MM.1S (cell line): ENCODE data around the gene SIM2.

ENCODE experiments used
- DNase-seq: peaks from one replicate; pipeline ENCODE4 v3.0.0-alpha.2; 2015
- H2AFZ ChIP-seq: fragments of 300-600 bp; sonication (generic); 2 replicates; pipeline ENCODE4 v1.6.0; 2016; ENCODE audit warnings: antibody characterized with exemption, low read length
- H3F3A ChIP-seq: fragments of 300-600 bp; sonication (generic); 2 replicates; pipeline ENCODE4 v1.6.1; 2016; ENCODE audit warnings: mild to moderate bottlenecking, antibody characterized with exemption, low read length, moderate library complexity, mixed read lengths; ENCODE audit not compliant: insufficient read depth
- H3K27ac ChIP-seq: fragments of 300-600 bp; sonication (generic); 2 replicates; pipeline ENCODE4 v1.5.1; 2016; ENCODE audit warnings: mild to moderate bottlenecking, low read length
- H3K27me3 ChIP-seq: fragments of 300-600 bp; sonication (generic); replicated peaks from 2 replicates; pipeline ENCODE4 v1.6.0; 2016; ENCODE audit warnings: low read length; ENCODE audit not compliant: insufficient read depth
- H3K36me3 ChIP-seq: fragments of 300-600 bp; sonication (generic); replicated peaks from 2 replicates; pipeline ENCODE4 v1.6.1; 2016; ENCODE audit warnings: mild to moderate bottlenecking, low read length, mixed read lengths; ENCODE audit not compliant: insufficient read depth
- H3K4me1 ChIP-seq: fragments of 300-600 bp; sonication (generic); 2 replicates; pipeline ENCODE4 v1.6.1; 2016; ENCODE audit warnings: low read length, mixed read lengths
- H3K4me2 ChIP-seq: fragments of 300-600 bp; sonication (generic); 2 replicates; pipeline ENCODE4 v1.6.0; 2016; ENCODE audit warnings: low read depth, low read length
- H3K4me3 ChIP-seq: fragments of 300-600 bp; sonication (generic); 2 replicates; pipeline ENCODE4 v1.5.1; 2016; ENCODE audit warnings: low read length, mixed read lengths
- H3K79me2 ChIP-seq: fragments of 300-600 bp; sonication (generic); 2 replicates; pipeline ENCODE4 v1.6.1; 2016; ENCODE audit warnings: mixed run types, low read length, mixed read lengths
- H3K9ac ChIP-seq: fragments of 300-600 bp; sonication (generic); 2 replicates; pipeline ENCODE4 v1.6.1; 2016; ENCODE audit warnings: low read length, mixed read lengths
- H3K9me2 ChIP-seq: fragments of 300-600 bp; sonication (generic); replicated peaks from 2 replicates; pipeline ENCODE4 v1.6.1; 2016; ENCODE audit warnings: mild to moderate bottlenecking, low read length, mixed read lengths; ENCODE audit not compliant: insufficient read depth
- H3K9me3 ChIP-seq: fragments of 300-600 bp; sonication (generic); replicated peaks from 2 replicates; pipeline ENCODE4 v1.6.1; 2016; ENCODE audit warnings: mild to moderate bottlenecking, low read length, mixed read lengths; ENCODE audit not compliant: insufficient read depth
- H4K20me1 ChIP-seq: fragments of 300-600 bp; sonication (generic); 2 replicates; pipeline ENCODE4 v1.6.1; 2016; ENCODE audit warnings: mild to moderate bottlenecking, low read length, moderate library complexity, mixed read lengths; ENCODE audit not compliant: insufficient read depth
- EZH2 ChIP-seq: fragments of 300-600 bp; sonication (generic); optimal IDR thresholded peaks from 2 replicates; pipeline ENCODE3; 2017; ENCODE audit warnings: low read depth, mild to moderate bottlenecking, antibody characterized with exemption, low read length, mixed read lengths
- EZH2phosphoT487 ChIP-seq: fragments of 300-600 bp; sonication (generic); IDR thresholded peaks from 2 replicates; pipeline ENCODE4 v1.6.1; 2018; ENCODE audit warnings: antibody characterized with exemption, low read length
- TF ChIP-seq, protein P1 (sequence below): fragments of 300-600 bp; sonication (generic); IDR thresholded peaks from 2 replicates; pipeline ENCODE4 v1.5.1; 2016; ENCODE audit warnings: antibody characterized with exemption, low read length, mixed read lengths

SIM2 gene

DNA sequence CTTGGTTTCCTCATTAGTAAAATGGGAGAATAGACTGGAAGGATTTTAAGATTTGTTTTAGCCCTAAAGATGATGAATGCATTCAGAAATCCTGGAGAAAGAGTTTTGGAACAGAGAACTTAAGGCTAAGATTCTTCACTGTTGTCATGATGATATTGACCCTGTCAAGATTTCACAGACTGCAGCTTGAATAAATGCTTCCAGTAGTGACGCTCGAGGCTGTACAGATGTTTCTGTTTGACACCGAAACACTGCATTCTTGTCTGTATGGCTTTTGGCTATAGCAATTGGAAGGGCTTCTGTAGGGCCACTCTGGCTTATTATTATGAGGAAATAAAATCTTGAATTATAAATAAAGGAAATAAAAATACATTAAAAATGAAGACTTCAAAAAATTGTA, 25.7 kb downstream of the SIM2 start:
- Histone ChIP-seq H3F3A (no peaks in the 10 kb centered on the region), H3K79me2 (no peaks in the 10 kb centered on the region), H3K4me2 (no peak overlapping the region), H2AFZ (no peak overlapping the region), H3K27me3 (peaks cover 19% of the 10 kb centered on the region), H3K36me3 (no peaks in the 10 kb centered on the region), H3K4me3 (no peak overlapping the region), H3K9me2 (no peaks in the 10 kb centered on the region), H3K27ac (no peak overlapping the region), H3K9ac (no peak overlapping the region), H4K20me1 (no peaks in the 10 kb centered on the region), H3K9me3 (no peaks in the 10 kb centered on the region), H3K4me1 (no peaks in the 10 kb centered on the region)
- TF ChIP-seq, protein P1, sequence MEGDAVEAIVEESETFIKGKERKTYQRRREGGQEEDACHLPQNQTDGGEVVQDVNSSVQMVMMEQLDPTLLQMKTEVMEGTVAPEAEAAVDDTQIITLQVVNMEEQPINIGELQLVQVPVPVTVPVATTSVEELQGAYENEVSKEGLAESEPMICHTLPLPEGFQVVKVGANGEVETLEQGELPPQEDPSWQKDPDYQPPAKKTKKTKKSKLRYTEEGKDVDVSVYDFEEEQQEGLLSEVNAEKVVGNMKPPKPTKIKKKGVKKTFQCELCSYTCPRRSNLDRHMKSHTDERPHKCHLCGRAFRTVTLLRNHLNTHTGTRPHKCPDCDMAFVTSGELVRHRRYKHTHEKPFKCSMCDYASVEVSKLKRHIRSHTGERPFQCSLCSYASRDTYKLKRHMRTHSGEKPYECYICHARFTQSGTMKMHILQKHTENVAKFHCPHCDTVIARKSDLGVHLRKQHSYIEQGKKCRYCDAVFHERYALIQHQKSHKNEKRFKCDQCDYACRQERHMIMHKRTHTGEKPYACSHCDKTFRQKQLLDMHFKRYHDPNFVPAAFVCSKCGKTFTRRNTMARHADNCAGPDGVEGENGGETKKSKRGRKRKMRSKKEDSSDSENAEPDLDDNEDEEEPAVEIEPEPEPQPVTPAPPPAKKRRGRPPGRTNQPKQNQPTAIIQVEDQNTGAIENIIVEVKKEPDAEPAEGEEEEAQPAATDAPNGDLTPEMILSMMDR = no peak
- TF ChIP-seq EZH2phosphoT487 = no peak
- no peak for TF ChIP-seq EZH2
- DNase-seq = no peak

DNA sequence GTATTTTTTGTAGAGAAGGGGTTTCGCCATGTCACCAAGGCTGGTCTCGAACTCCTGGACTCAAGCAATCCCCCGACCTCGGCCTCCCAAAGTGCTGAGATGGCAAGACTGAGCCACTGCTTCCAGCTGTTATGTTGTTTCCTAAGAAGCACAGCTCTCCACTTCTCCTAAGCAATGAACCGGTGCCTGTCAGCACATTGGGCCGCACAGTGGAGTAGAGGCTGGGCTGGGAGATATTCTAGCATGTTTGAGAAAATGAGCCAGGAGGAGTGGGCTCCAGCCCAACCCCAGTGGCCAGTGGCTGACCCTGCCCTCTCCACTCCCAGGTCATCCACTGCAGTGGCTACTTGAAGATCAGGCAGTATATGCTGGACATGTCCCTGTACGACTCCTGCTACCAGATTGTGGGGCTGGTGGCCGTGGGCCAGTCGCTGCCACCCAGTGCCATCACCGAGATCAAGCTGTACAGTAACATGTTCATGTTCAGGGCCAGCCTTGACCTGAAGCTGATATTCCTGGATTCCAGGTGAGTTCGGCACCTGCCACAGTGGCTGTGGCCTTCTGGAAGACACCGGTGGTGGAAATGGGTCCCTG, 27.0 kb downstream of the SIM2 start:
- Histone ChIP-seq H3K9me3 (no peaks in the 10 kb centered on the region), H3K79me2 (no peaks in the 10 kb centered on the region), H3K4me1 (no peaks in the 10 kb centered on the region), H3K27ac (no peak overlapping the region), H3K9ac (no peak overlapping the region), H3K4me3 (no peak overlapping the region), H3F3A (no peaks in the 10 kb centered on the region), H3K36me3 (no peaks in the 10 kb centered on the region), H4K20me1 (no peaks in the 10 kb centered on the region), H3K27me3 (peaks cover 30% of the 10 kb centered on the region), H3K9me2 (no peaks in the 10 kb centered on the region), H2AFZ (no peak overlapping the region), H3K4me2 (no peak overlapping the region)
- TF ChIP-seq EZH2 (no peak), EZH2phosphoT487 (no peak)
- TF ChIP-seq, protein P1 = no peak
- DNase-seq = no peak

DNA sequence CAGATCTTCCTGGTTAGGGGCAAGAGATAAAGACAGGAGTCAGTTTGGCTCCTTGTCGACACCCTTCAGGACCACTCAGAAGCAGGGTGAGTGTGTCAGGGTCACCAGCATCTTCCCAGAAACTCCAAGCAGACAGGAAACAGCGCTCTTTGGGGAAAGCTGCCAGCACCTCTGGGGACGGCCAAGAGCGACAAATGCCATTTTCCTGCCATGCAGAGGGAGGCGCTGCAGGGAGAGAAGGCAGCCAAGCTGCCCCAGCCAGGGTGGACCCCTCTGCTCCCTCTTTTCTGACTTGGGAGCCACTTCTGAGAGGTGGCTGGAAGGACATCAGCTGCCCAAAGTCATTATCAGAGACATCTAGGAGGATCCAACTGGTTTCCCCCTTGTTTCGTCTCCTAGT, 29.0 kb downstream of the SIM2 start:
- no peak for DNase-seq
- H3K9ac ChIP-seq = no peak overlapping the region
- H3K9me3 ChIP-seq = no peaks in the 10 kb centered on the region
- H3K27me3 ChIP-seq = peaks cover 37% of the 10 kb centered on the region
- no peaks in the 10 kb centered on the region for H3F3A ChIP-seq
- H3K36me3 ChIP-seq = no peaks in the 10 kb centered on the region
- no peaks in the 10 kb centered on the region for H3K9me2 ChIP-seq
- TF ChIP-seq EZH2 = no peak
- no peak for TF ChIP-seq EZH2phosphoT487
- TF ChIP-seq, protein P1 = no peak
- H2AFZ ChIP-seq = no peak overlapping the region
- no peak overlapping the region for H3K27ac ChIP-seq
- H3K79me2 ChIP-seq = no peaks in the 10 kb centered on the region
- no peak overlapping the region for H3K4me2 ChIP-seq
- H4K20me1 ChIP-seq = no peaks in the 10 kb centered on the region
- H3K4me3 ChIP-seq = no peak overlapping the region
- H3K4me1 ChIP-seq = no peaks in the 10 kb centered on the region
